BJ (cell line): ENCODE results near the gene TM9SF2. TPM values are rescaled to one million over a fixed set of nuclear protein-coding genes. Genes with fewer than 3 reads are reported as not detected.

Experiments
- CTCF ChIA-PET: fragments of 350-600 bp; formaldehyde crosslinking; extraction: SDS; loops from one replicate; lab custom pipeline; 2021; ENCODE audit warnings: antibody characterized with exemption, inconsistent platforms; lab: Yijun Ruan, JAX
- POLR2A ChIA-PET: fragments of 300-600 bp; sonication (Branson Sonifier 250); formaldehyde crosslinking; extraction: SDS; loops from one replicate; lab custom pipeline; 2021; ENCODE audit warnings: antibody characterized with exemption; lab: Charles Lee
- DNase-seq: peaks from one replicate; pipeline ENCODE4 v3.0.0-alpha.2; 2011; ENCODE audit warnings: low read depth
- H3K27me3 ChIP-seq: 2 replicates; pipeline ENCODE4 v1.6.0; 2011; ENCODE audit warnings: low read length; ENCODE audit not compliant: control insufficient read depth, insufficient read depth
- H3K36me3 ChIP-seq: 2 replicates; pipeline ENCODE4 v1.5.1; 2011; ENCODE audit warnings: low read length; ENCODE audit not compliant: control insufficient read depth, insufficient read depth
- H3K4me3 ChIP-seq: 2 replicates; pipeline ENCODE4 v1.5.1; 2011; ENCODE audit warnings: low read depth, mild to moderate bottlenecking, control low read depth, low read length
- CTCF ChIP-seq: IDR thresholded peaks from 2 replicates; pipeline ENCODE4 v1.5.1; 2011; ENCODE audit warnings: low read depth, mild to moderate bottlenecking, control low read depth, inconsistent platforms, low read length, moderate library complexity; ENCODE audit not compliant: insufficient read depth
- polyA plus RNA-seq: library from polyadenylated mRNA; depleted of rRNA; stranded (reverse); fragments of >200 nt; gene quantifications from 2 replicates; pipeline ENCODE4 v1.2.3, GENCODE V29; 2011

The TM9SF2 gene
- polyA plus RNA-seq, 1 experiment, result 62.0 TPM

- no peaks in the 10 kb centered on the region for H3K36me3 ChIP-seq
- CTCF ChIA-PET, result interaction anchor here (1.1 to 1.3 kb wide), 2 partner anchors 26 to 153 kb away, joined by 3 read pairs; no protein-coding TSS in a partner anchor
- POLR2A ChIA-PET, result no interaction called here
These were observed 89.3 kb downstream of the TM9SF2 start for GRCh38 chr13:99590519-99591011.

GRCh38 chr13:99596180-99596579 lies 94.9 kb downstream of the TM9SF2 start:
- POLR2A ChIA-PET, result no interaction called here

More at GRCh38 chr13:99590519-99591011, 89.3 kb downstream of the TM9SF2 start:
- Histone ChIP-seq H3K27me3 (peaks cover 2% of the 10 kb centered on the region; the same call in 1 of the 2 replicates), H3K4me3 (no peak overlapping the region)
- DNase-seq, result peak; percentile 62
- no peak for TF ChIP-seq CTCF

GRCh38 chr13:99600318-99600717 lies 99.0 kb downstream of the TM9SF2 start:
- DNase-seq, result no peak
- TF ChIP-seq CTCF, result 0 out of 2 replicates have a peak, but pooled peaks have one; percentile 6
- Histone ChIP-seq H3K36me3 (no peaks in the 10 kb centered on the region), H3K27me3 (peaks cover 1% of the 10 kb centered on the region), H3K4me3 (no peak overlapping the region)
- POLR2A ChIA-PET, result no interaction called here
- CTCF ChIA-PET, result no interaction called here

More at GRCh38 chr13:99596180-99596579, 94.9 kb downstream of the TM9SF2 start:
- no peak for TF ChIP-seq CTCF
- no peak for DNase-seq
- Histone ChIP-seq H3K4me3 (no peak overlapping the region), H3K36me3 (no peaks in the 10 kb centered on the region), H3K27me3 (peaks cover 3% of the 10 kb centered on the region)
- CTCF ChIA-PET, result no interaction called here

- H3K27me3 ChIP-seq, result peaks cover 1% of the 10 kb centered on the region
- no peak for TF ChIP-seq CTCF
- CTCF ChIA-PET, result no interaction called here
- no peaks in the 10 kb centered on the region for H3K36me3 ChIP-seq
- POLR2A ChIA-PET, result no interaction called here
- DNase-seq, result no peak
- H3K4me3 ChIP-seq, result no peak overlapping the region
These were observed 100.3 kb downstream of the TM9SF2 start for GRCh38 chr13:99601535-99601934.

- no peak for DNase-seq
- no peak for TF ChIP-seq CTCF
- Histone ChIP-seq H3K36me3 (no peaks in the 10 kb centered on the region), H3K4me3 (no peak overlapping the region), H3K27me3 (peaks cover 1% of the 10 kb centered on the region)
- ChIA-PET POLR2A (no interaction called here), CTCF (no interaction called here)
These were observed 103.4 kb downstream of the TM9SF2 start for GRCh38 chr13:99604636-99605035.
